Glutamatergic neuron (in vitro differentiated cells): ENCODE measurements around the gene PLEKHG7. TPM values are rescaled to one million over a fixed set of nuclear protein-coding genes. Genes with fewer than 3 reads are reported as not detected.
"Not testable (repeated sequence)": the region's sequence is repeated elsewhere in the genome, so short reads cannot be mapped to it uniquely, and the experiment has no call there.

Experiments used
- DNase-seq: peaks from one replicate; pipeline ENCODE4 v3.0.0; 2022
- H3K27ac Mint-ChIP-seq: one replicate; pipeline ENCODE4 v1.8.0; 2020; ENCODE audit warnings: mild to moderate bottlenecking, mixed read lengths, inconsistent platforms; ENCODE audit not compliant: unreplicated experiment
- H3K27me3 Mint-ChIP-seq: one replicate; pipeline ENCODE4 v1.8.0; 2020; ENCODE audit warnings: mild to moderate bottlenecking, moderate library complexity, mixed read lengths, inconsistent platforms; ENCODE audit not compliant: unreplicated experiment
- H3K36me3 Mint-ChIP-seq: one replicate; pipeline ENCODE4 v1.8.0; 2020; ENCODE audit warnings: mild to moderate bottlenecking, mixed read lengths, inconsistent platforms; ENCODE audit not compliant: unreplicated experiment
- H3K4me1 Mint-ChIP-seq: one replicate; pipeline ENCODE4 v1.8.0; 2020; ENCODE audit warnings: mild to moderate bottlenecking, low read depth, mixed read lengths, inconsistent platforms; ENCODE audit not compliant: unreplicated experiment
- H3K4me3 Mint-ChIP-seq: one replicate; pipeline ENCODE4 v1.8.0; 2020; ENCODE audit warnings: mild to moderate bottlenecking, mixed read lengths, inconsistent platforms; ENCODE audit not compliant: unreplicated experiment
- H3K9me3 Mint-ChIP-seq: one replicate; pipeline ENCODE4 v1.8.0; 2020; ENCODE audit warnings: mild to moderate bottlenecking, moderate library complexity, mixed read lengths, inconsistent platforms; ENCODE audit not compliant: unreplicated experiment
- total RNA-seq: library from RNA; stranded (reverse); fragmentation: NEBNext Ultra II Directional; extraction: Animal tissue kit (Norgen Biotek cat#: 25700); gene quantifications from one replicate; pipeline ENCODE4 v1.2.1, GENCODE V29; 2021; ENCODE audit not compliant: unreplicated experiment
- TF ChIP-seq, protein P1 (sequence below): fragments of 200-600 bp; sonication (generic); IDR thresholded peaks from one replicate; pipeline ENCODE4 v1.5.0; 2021; ENCODE audit not compliant: partially characterized antibody, unreplicated experiment

PLEKHG7 gene
- total RNA-seq, 1 donor from 2014 or later: not detected

DNA sequence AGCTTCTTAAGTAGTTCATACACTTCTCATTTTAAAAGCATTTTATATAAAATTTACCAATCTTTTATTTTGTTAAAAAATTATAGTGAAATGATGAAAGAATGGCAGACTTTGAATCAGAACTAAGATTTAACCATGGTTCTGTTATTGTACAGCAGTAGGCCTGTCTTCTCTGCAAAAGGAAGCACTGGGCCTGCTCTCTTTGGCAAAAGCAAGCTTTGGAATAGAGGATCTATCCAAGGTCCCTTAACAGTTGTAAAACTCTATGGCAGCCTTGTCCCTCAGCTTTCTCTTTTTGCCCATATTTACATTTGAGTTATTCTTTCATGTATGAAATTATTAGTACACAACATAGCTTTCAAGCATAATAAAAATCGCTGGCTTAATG lies 82.8 kb downstream of the PLEKHG7 start:
- H3K9me3 Mint-ChIP-seq: peaks cover 3% of the 10 kb centered on the region
- DNase-seq: no peak
- H3K4me1 Mint-ChIP-seq: peaks cover 10% of the 10 kb centered on the region
- TF ChIP-seq, protein P1, sequence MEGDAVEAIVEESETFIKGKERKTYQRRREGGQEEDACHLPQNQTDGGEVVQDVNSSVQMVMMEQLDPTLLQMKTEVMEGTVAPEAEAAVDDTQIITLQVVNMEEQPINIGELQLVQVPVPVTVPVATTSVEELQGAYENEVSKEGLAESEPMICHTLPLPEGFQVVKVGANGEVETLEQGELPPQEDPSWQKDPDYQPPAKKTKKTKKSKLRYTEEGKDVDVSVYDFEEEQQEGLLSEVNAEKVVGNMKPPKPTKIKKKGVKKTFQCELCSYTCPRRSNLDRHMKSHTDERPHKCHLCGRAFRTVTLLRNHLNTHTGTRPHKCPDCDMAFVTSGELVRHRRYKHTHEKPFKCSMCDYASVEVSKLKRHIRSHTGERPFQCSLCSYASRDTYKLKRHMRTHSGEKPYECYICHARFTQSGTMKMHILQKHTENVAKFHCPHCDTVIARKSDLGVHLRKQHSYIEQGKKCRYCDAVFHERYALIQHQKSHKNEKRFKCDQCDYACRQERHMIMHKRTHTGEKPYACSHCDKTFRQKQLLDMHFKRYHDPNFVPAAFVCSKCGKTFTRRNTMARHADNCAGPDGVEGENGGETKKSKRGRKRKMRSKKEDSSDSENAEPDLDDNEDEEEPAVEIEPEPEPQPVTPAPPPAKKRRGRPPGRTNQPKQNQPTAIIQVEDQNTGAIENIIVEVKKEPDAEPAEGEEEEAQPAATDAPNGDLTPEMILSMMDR: no peak
- H3K27ac Mint-ChIP-seq: no peak overlapping the region
- peaks cover 5% of the 10 kb centered on the region for H3K36me3 Mint-ChIP-seq
- no peak overlapping the region for H3K4me3 Mint-ChIP-seq
- no peaks in the 10 kb centered on the region for H3K27me3 Mint-ChIP-seq

DNA sequence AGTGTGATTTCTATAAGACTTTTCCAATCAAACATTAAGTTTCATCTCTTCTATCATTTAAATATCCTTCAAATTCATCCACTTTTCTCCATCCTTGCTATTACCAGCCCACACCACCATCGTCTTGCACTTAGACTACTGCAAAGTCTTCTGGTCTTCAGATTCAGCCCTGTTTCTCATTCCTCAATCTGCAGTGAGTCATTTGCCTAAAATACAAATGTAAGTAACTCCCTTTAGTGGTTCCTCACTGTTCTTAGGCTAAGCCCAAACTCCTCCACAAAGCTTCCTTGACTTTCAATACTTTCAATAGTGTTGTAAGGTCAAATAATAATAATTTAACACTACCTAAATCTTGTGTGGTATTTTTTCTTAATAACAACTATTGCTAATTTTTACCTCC lies 83.3 kb downstream of the PLEKHG7 start:
- Mint-ChIP-seq H3K9me3 (peaks cover 3% of the 10 kb centered on the region), H3K27ac (no peak overlapping the region)
- TF ChIP-seq, protein P1: no peak

GRCh38 chr12:92794356-92794755 lies 91.6 kb downstream of the PLEKHG7 start:
- not testable (repeated sequence) for H3K4me1 Mint-ChIP-seq, DNase-seq, H3K9me3 Mint-ChIP-seq, H3K4me3 Mint-ChIP-seq, H3K27ac Mint-ChIP-seq, H3K27me3 Mint-ChIP-seq
- peaks cover 11% of the 10 kb centered on the region for H3K36me3 Mint-ChIP-seq

More for the DNA sequence above, 83.3 kb downstream of the PLEKHG7 start:
- no peak for DNase-seq
- Mint-ChIP-seq H3K4me1 (peaks cover 10% of the 10 kb centered on the region), H3K36me3 (peaks cover 6% of the 10 kb centered on the region), H3K27me3 (no peaks in the 10 kb centered on the region), H3K4me3 (no peak overlapping the region)

GRCh38 chr12:92794814-92795213 lies 92.0 kb downstream of the PLEKHG7 start:
- Mint-ChIP-seq H3K36me3 (peaks cover 11% of the 10 kb centered on the region), H3K9me3 (peaks cover 4% of the 10 kb centered on the region), H3K4me1 (no peaks in the 10 kb centered on the region), H3K27ac (no peak overlapping the region), H3K4me3 (no peak overlapping the region), H3K27me3 (peaks cover 2% of the 10 kb centered on the region)
- DNase-seq: no peak
- TF ChIP-seq, protein P1: no peak

DNA sequence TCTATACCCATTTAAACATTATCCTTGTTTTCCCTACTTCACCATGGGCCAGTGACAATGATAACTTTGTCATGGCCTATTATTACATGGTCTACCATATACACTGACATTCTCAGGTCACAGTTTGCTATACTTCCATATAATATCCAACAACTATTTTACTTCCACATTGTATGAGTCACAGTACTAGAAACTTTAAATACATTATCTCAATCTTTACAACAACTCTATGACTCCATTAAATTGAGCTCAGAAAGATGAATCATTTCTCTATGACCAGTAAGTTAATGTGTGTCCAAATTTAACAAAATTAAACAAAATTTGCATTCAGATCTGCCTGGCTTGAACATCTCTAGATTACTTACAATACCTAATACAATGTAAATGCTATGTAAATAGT lies 93.9 kb downstream of the PLEKHG7 start:
- peaks cover 3% of the 10 kb centered on the region for H3K9me3 Mint-ChIP-seq
- no peak for DNase-seq
- no peak overlapping the region for H3K27ac Mint-ChIP-seq
- no peaks in the 10 kb centered on the region for H3K4me1 Mint-ChIP-seq
- TF ChIP-seq, protein P1: no peak
- no peak overlapping the region for H3K4me3 Mint-ChIP-seq
- H3K36me3 Mint-ChIP-seq: peaks cover 4% of the 10 kb centered on the region
- H3K27me3 Mint-ChIP-seq: peaks cover under 1% of the 10 kb centered on the region

GRCh38 chr12:92802906-92803305 lies 100.1 kb downstream of the PLEKHG7 start:
- no peaks in the 10 kb centered on the region for H3K9me3 Mint-ChIP-seq
- H3K27me3 Mint-ChIP-seq: no peaks in the 10 kb centered on the region
- TF ChIP-seq, protein P1: no peak
- H3K4me1 Mint-ChIP-seq: no peaks in the 10 kb centered on the region
- DNase-seq: no peak
- H3K36me3 Mint-ChIP-seq: no peaks in the 10 kb centered on the region
- H3K27ac Mint-ChIP-seq: no peak overlapping the region
- H3K4me3 Mint-ChIP-seq: no peak overlapping the region
